ENCODE measurements around the gene PNPLA7. TPM values are rescaled to one million over a fixed set of nuclear protein-coding genes. Genes with fewer than 3 reads are reported as not detected.

Gene PNPLA7
- polyA plus RNA-seq, 1 of the 3 experiments (the other 2 are of a cell fraction), result 0.99 TPM

- Histone ChIP-seq H3K36me3 (replicated peaks in 1 of 2; ENCODE audit: control insufficient read depth in 1 of 2, insufficient read depth in 2 of 2, low read length in 1 of 2) (no peaks in the 10 kb centered on the region), H3F3A (replicated peaks; ENCODE audit: insufficient read depth) (no peaks in the 10 kb centered on the region), H3K9me3 (no peaks in the 10 kb centered on the region), H2AFZ (ENCODE audit: low read depth) (no peak overlapping the region), H3K27me3 (ENCODE audit: insufficient read depth) (no peaks in the 10 kb centered on the region), H4K20me1 (ENCODE audit: insufficient read depth) (no peaks in the 10 kb centered on the region), H3K9ac (no peak overlapping the region), H3K79me2 (ENCODE audit: insufficient read depth) (no peaks in the 10 kb centered on the region), H3K4me1 (ENCODE audit: control insufficient read depth in 1 of 2, insufficient read depth in 2 of 2, low read depth in 1 of 2, low read length in 1 of 2) (peaks cover 0 to 15% of the 10 kb centered on the region in 2 experiments; a peak in 1 of 4 replicates), H3K4me2 (no peak overlapping the region), H3K27ac (ENCODE audit: low read depth in 2 of 2, low read length in 1 of 2) (no peak overlapping the region), H3K4me3 (ENCODE audit: low read depth in 2 of 2, low read length in 1 of 2) (no peak overlapping the region), H3K9me2 (no peaks in the 10 kb centered on the region)
- 83% methylated on average over 9 of the region's 9 CpGs for WGBS (ENCODE audit: low lambda C conversion rate)
- no peak for DNase-seq
- no peak for TF ChIP-seq ZBTB33 (IDR thresholded peaks at IDR 0.05; ENCODE audit: borderline replicate concordance, low read depth)
- TF ChIP-seq SIN3A (IDR thresholded peaks at IDR 0.05; ENCODE audit: borderline replicate concordance, low read depth, low read length), result no peak
- TF ChIP-seq YY1 (IDR thresholded peaks at IDR 0.05; ENCODE audit: low read depth), result no peak
- no peak for TF ChIP-seq POLR2AphosphoS5 (IDR thresholded peaks at IDR 0.05; ENCODE audit: low read depth, low read length)
- TF ChIP-seq NRF1 (IDR thresholded peaks at IDR 0.05; ENCODE audit: low read depth, low read length), result no peak
- TF ChIP-seq ELF1 (IDR thresholded peaks at IDR 0.05), result no peak
- no peak for TF ChIP-seq PBX3 (IDR thresholded peaks at IDR 0.05)
- TF ChIP-seq SMC3 (IDR thresholded peaks at IDR 0.05; ENCODE audit: low read depth, low read length), result no peak
- no peak for TF ChIP-seq FOXJ3 (CRISPR knock-in tag; IDR thresholded peaks at IDR 0.05)
- TF ChIP-seq REST (IDR thresholded peaks at IDR 0.05; ENCODE audit: low read depth, low read length), result no peak
- no peak for TF ChIP-seq CHD2 (IDR thresholded peaks at IDR 0.05; ENCODE audit: low read length, partially characterized antibody)
- no peak for TF ChIP-seq TEAD4 (IDR thresholded peaks at IDR 0.05; ENCODE audit: borderline replicate concordance, insufficient read depth)
- no peak for TF ChIP-seq MEF2A (IDR thresholded peaks at IDR 0.05; ENCODE audit: borderline replicate concordance, low read depth)
- no peak for TF ChIP-seq USF1 (IDR thresholded peaks at IDR 0.05; ENCODE audit: borderline replicate concordance, low read depth)
- TF ChIP-seq TCF12 (IDR thresholded peaks at IDR 0.05), result no peak
- TF ChIP-seq NFIC (IDR thresholded peaks at IDR 0.05; ENCODE audit: borderline replicate concordance), result no peak
- no peak for TF ChIP-seq RXRA (IDR thresholded peaks at IDR 0.05; ENCODE audit: borderline replicate concordance, low read depth)
- POLR2A ChIA-PET, result no interaction called here
- CTCF ChIA-PET, result no interaction called here
Observed at GRCh38 chr9:137490532-137491186, 59.5 kb downstream of the PNPLA7 start.

Data from SK-N-SH (cell line).